ENCODE measurements around the gene DENND4C. TPM values are rescaled to one million over a fixed set of nuclear protein-coding genes. Genes with fewer than 3 reads are reported as not detected.

Gene DENND4C
- total and polyA plus RNA-seq, 10 donors, result 3.7 to 106 (median 48.7) TPM

DNA sequence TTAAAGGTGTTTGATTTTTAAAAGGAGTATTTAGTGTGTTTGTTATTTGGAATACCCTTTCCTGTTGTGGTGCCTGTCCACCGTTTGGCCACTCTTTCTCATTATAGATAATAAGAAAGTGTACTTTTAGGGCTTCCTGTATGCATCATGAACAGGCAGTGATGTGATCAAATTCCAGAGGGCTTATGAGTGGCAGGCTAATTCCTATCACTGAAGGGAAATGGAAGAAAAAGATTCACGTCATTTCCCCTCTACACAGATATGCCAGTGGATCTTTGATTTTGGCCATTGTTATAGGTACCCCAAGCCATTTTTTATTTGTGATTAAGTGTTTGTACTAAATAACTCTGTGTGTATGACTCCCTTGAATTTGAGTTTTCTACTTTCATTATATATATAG is 112.5 kb downstream of the DENND4C start:
- TF ChIP-seq, protein P1, sequence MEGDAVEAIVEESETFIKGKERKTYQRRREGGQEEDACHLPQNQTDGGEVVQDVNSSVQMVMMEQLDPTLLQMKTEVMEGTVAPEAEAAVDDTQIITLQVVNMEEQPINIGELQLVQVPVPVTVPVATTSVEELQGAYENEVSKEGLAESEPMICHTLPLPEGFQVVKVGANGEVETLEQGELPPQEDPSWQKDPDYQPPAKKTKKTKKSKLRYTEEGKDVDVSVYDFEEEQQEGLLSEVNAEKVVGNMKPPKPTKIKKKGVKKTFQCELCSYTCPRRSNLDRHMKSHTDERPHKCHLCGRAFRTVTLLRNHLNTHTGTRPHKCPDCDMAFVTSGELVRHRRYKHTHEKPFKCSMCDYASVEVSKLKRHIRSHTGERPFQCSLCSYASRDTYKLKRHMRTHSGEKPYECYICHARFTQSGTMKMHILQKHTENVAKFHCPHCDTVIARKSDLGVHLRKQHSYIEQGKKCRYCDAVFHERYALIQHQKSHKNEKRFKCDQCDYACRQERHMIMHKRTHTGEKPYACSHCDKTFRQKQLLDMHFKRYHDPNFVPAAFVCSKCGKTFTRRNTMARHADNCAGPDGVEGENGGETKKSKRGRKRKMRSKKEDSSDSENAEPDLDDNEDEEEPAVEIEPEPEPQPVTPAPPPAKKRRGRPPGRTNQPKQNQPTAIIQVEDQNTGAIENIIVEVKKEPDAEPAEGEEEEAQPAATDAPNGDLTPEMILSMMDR (IDR thresholded peaks at IDR 0.05 in 8 of 11, conservative IDR thresholded peaks at IDR 0.05 in 3 of 11), result no peak
- TF ChIP-seq POLR2A (IDR thresholded peaks at IDR 0.05), result no peak
- no peak for TF ChIP-seq POLR2AphosphoS5 (IDR thresholded peaks at IDR 0.05)
- 69 to 82% (median 74%) methylated on average over 2 of the region's 2 CpGs for WGBS, 5 donors
- peaks cover 2 to 98% (median 43%) of the 10 kb centered on the region in 6 donors for H3K36me3 ChIP-seq
- H3K9me3 ChIP-seq, result no peaks in the 10 kb centered on the region
- H3K27me3 ChIP-seq (replicated peaks in 1 of 7), result no peaks in the 10 kb centered on the region
- DNase-seq, result no peak
- H3K27ac ChIP-seq, result peak overlapping the region in 1 of 8 donors; percentile 0
- intact Hi-C loops (cut with DNase I; ENCODE audit: low total_unique reads), result no loop called here
- no peak overlapping the region for H3K4me3 ChIP-seq
- no peaks in the 10 kb centered on the region for H3K4me1 ChIP-seq

DNA sequence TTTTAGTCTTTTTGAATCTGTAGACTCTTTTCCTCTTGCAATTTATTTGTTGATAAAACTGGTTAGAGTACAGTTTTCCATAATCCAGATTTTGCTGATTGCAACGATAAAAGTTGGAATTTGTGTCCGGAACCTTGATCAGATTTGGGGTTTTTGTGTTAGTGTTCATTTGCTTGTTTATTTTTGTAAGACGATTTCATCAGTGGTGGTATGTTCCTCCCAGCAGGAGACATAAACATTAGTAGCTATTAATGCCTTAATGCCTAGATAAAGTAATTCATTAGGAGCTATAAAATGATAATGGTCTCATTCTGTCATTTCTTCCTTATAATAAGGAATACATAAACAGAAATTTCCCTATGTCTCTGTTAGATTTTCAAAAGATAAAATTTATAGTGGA is 128.2 kb downstream of the DENND4C start:
- Histone ChIP-seq H3K27me3 (replicated peaks in 1 of 7) (no peaks in the 10 kb centered on the region), H3K36me3 (peaks cover under 1 to 99% (median 43%) of the 10 kb centered on the region in 6 donors), H3K27ac (no peak overlapping the region), H3K4me1 (no peaks in the 10 kb centered on the region), H3K9me3 (no peaks in the 10 kb centered on the region), H3K4me3 (no peak overlapping the region)
- DNase-seq, result no peak
- WGBS, 5 donors, result 87 to 96% (median 92%) methylated on average over 3 of the region's 3 CpGs
- TF ChIP-seq POLR2AphosphoS5 (IDR thresholded peaks at IDR 0.05) (no peak), POLR2A (IDR thresholded peaks at IDR 0.05) (no peak)
- TF ChIP-seq, protein P1 (IDR thresholded peaks at IDR 0.05 in 8 of 11, conservative IDR thresholded peaks at IDR 0.05 in 3 of 11), result no peak
- intact Hi-C loops (cut with DNase I; ENCODE audit: low total_unique reads), result no loop called here

DNA sequence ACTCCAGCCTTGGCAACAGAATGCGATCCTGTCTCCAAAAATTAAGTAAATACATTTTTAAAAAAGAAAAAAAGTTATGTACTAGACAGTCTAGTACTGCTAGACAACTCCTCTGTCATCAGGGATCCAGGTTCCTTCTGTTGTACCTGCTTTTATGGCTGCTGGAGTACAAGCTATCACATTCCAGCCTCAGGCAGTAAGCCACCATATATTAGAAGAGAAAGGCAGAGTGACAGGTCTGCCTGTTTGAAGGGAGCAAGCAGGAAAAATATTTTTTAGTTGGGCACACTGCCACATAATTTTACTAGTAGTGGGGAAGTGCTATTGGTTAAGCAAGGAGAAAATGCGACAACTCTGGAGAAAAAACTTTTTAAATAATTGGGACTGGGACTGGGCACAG is 138.6 kb downstream of the DENND4C start:
- TF ChIP-seq POLR2AphosphoS5 (IDR thresholded peaks at IDR 0.05) (no peak), POLR2A (IDR thresholded peaks at IDR 0.05) (no peak)
- TF ChIP-seq, protein P1 (IDR thresholded peaks at IDR 0.05 in 8 of 11, conservative IDR thresholded peaks at IDR 0.05 in 3 of 11), result no peak
- intact Hi-C loops (cut with DNase I; ENCODE audit: low total_unique reads), result no loop called here
- peaks cover 0 to 99% (median 31%) of the 10 kb centered on the region in 6 donors for H3K36me3 ChIP-seq
- no peak for DNase-seq
- WGBS, 5 donors, result 87 to 98% (median 92%) methylated on average over 2 of the region's 2 CpGs
- no peak overlapping the region for H3K27ac ChIP-seq
- H3K27me3 ChIP-seq (replicated peaks in 1 of 7), result no peaks in the 10 kb centered on the region
- no peaks in the 10 kb centered on the region for H3K9me3 ChIP-seq
- no peak overlapping the region for H3K4me3 ChIP-seq
- H3K4me1 ChIP-seq, result peaks cover 0 to 6% (median 0%) of the 10 kb centered on the region in 6 donors

DNA sequence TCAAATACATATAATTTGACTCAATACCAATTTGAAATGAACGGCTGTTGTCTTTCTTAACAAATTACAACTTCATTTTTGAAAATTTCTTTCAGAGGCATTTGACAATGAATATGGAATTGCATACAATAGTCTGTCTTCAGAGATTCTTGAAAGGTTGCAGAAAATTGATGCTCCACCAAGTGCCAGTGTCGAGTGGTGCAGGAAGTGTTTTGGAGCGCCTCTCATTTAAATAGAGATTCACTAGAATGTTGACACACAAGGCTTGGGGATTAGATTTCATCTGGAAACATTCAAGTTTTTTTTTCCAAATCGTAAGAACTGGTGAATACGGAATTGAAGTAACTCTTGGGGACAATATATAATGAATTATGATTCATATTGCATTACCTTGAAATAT is 141.4 kb downstream of the DENND4C start:
- DNase-seq, result no peak
- Histone ChIP-seq H3K4me3 (no peak overlapping the region), H3K27me3 (replicated peaks in 1 of 7) (no peaks in the 10 kb centered on the region), H3K27ac (peak overlapping the region in 1 of 8 donors; percentile 19), H3K36me3 (peaks cover 2 to 99% (median 52%) of the 10 kb centered on the region in 6 donors), H3K9me3 (no peaks in the 10 kb centered on the region), H3K4me1 (peaks cover 0 to 8% (median 4%) of the 10 kb centered on the region in 6 donors)
- 71 to 81% (median 74%) methylated on average over 5 of the region's 5 CpGs for WGBS, 5 donors
- TF ChIP-seq POLR2AphosphoS5 (IDR thresholded peaks at IDR 0.05) (no peak), POLR2A (IDR thresholded peaks at IDR 0.05) (no peak)
- TF ChIP-seq, protein P1 (IDR thresholded peaks at IDR 0.05 in 8 of 11, conservative IDR thresholded peaks at IDR 0.05 in 3 of 11), result no peak
- intact Hi-C loops (cut with DNase I; ENCODE audit: low total_unique reads), result loop anchor here (10.0 kb wide), 1 partner anchor 137 kb away; the partner anchor contains the start of gene DENND4C
